Vagina (tissue), 2 donors: ENCODE data around the gene SLC3A2. TPM values are rescaled to one million over a fixed set of nuclear protein-coding genes. Genes with fewer than 3 reads are reported as not detected.

Source experiments
- DNase-seq, 2 donors: peaks; one replicate each; pipeline ENCODE4 v3.0.0-alpha.2; 2017; ENCODE audit errors: extremely low spot score in 2 of 2
- H3K27ac ChIP-seq: fragments of 200-600 bp; sonication (generic); one replicate; pipeline ENCODE4 v1.5.1; 2019
- H3K27me3 ChIP-seq: fragments of 200-600 bp; sonication (generic); one replicate; pipeline ENCODE4 v1.5.1; 2019
- H3K36me3 ChIP-seq, 2 donors: fragments of 200-600 bp; sonication (generic); one replicate each; pipeline ENCODE4 v1.5.1; 2017 to 2019
- H3K4me1 ChIP-seq: fragments of 200-600 bp; sonication (generic); one replicate; pipeline ENCODE4 v1.5.1; 2019
- H3K4me3 ChIP-seq, 2 donors: fragments of 200-600 bp; sonication (generic); 1 replicate in 1 of 2; 2 replicates in 1 of 2; pipeline ENCODE4 v1.5.1; 2016 to 2019
- H3K9me3 ChIP-seq: fragments of 200-600 bp; sonication (generic); one replicate; pipeline ENCODE4 v1.5.1; 2019
- CTCF ChIP-seq, 3 experiments: fragments of 450-650 bp in 2 of 3; fragments of 200-600 bp in 1 of 3; sonication (generic) in 1 of 3; IDR thresholded peaks; one replicate each; pipeline ENCODE4 v1.5.1; 2017 to 2019; ENCODE audit warnings: antibody characterized with exemption in 3 of 3, mild to moderate bottlenecking in 2 of 3, moderate library complexity in 2 of 3
- POLR2A ChIP-seq, 2 donors: fragments of 450-650 bp; IDR thresholded peaks; one replicate each; pipeline ENCODE4 v1.6.1; 2017; ENCODE audit warnings: antibody characterized with exemption in 2 of 2, mild to moderate bottlenecking in 2 of 2, moderate library complexity in 2 of 2
- POLR2AphosphoS5 ChIP-seq, 2 donors: sonication (generic); formaldehyde crosslinking; IDR thresholded peaks; one replicate each; pipeline ENCODE4 v1.9.0; 2017; ENCODE audit warnings: antibody characterized with exemption in 2 of 2, mild to moderate bottlenecking in 2 of 2, low read depth in 1 of 2; ENCODE audit not compliant: insufficient read depth in 1 of 2
- intact Hi-C: fragments of 100-400 bp; cut with DNase I; formaldehyde crosslinking; loops from one replicate; pipeline ENCODE4 v1.15.1; 2023
- total RNA-seq: library from RNA; depleted of rRNA; stranded (reverse); fragments of >200 nt; gene quantifications from one replicate; pipeline ENCODE4 v1.2.3, GENCODE V29; 2016

Gene SLC3A2
- total RNA-seq, 1 donor from 2014 or later = 169 TPM

GRCh38 chr11:62930157-62930556, 49.5 kb downstream of the SLC3A2 start:
- TF ChIP-seq POLR2A (IDR thresholded peaks at IDR 0.05) = no peak
- no peak for TF ChIP-seq CTCF (IDR thresholded peaks at IDR 0.05)
- no peak for TF ChIP-seq POLR2AphosphoS5 (IDR thresholded peaks at IDR 0.05; ENCODE audit: insufficient read depth in 1 of 2, low read depth in 1 of 2)

DNA sequence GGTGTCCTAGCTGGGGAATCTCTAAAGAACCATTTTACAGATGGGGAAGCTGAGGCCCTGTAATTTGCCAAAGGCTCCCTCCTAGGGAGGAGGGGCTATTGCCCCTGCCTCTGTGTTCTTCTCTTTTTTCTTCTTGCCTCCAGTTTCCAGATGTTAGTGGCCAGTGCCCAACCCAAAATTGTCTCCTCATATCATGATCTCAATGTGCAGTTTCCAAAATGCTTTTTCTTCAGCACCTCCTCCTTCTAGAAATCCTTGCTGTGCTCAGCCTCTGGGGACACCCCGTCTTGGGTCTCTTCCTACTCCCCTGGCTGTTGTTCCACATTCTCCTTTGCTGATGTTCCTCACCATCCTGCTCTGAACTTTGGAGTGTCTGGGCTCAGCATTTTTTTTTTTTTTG, 50.0 kb downstream of the SLC3A2 start:
- intact Hi-C loops = no loop called here
- peaks cover 12% of the 10 kb centered on the region for H3K27me3 ChIP-seq
- no peak for DNase-seq
- TF ChIP-seq POLR2AphosphoS5 (IDR thresholded peaks at IDR 0.05; ENCODE audit: insufficient read depth in 1 of 2, low read depth in 1 of 2) = no peak
- TF ChIP-seq POLR2A (IDR thresholded peaks at IDR 0.05) = no peak
- no peak for TF ChIP-seq CTCF (IDR thresholded peaks at IDR 0.05)
- no peaks in the 10 kb centered on the region for H3K9me3 ChIP-seq
- H3K4me1 ChIP-seq = peaks cover 13% of the 10 kb centered on the region
- no peak overlapping the region for H3K4me3 ChIP-seq
- H3K27ac ChIP-seq = no peak overlapping the region
- no peaks in the 10 kb centered on the region for H3K36me3 ChIP-seq

More at GRCh38 chr11:62930157-62930556, 49.5 kb downstream of the SLC3A2 start:
- Histone ChIP-seq H3K27me3 (peaks cover 12% of the 10 kb centered on the region), H3K36me3 (no peaks in the 10 kb centered on the region), H3K4me1 (peaks cover 17% of the 10 kb centered on the region), H3K4me3 (no peak overlapping the region), H3K27ac (no peak overlapping the region), H3K9me3 (no peaks in the 10 kb centered on the region)
- intact Hi-C loops = no loop called here
- no peak for DNase-seq

DNA sequence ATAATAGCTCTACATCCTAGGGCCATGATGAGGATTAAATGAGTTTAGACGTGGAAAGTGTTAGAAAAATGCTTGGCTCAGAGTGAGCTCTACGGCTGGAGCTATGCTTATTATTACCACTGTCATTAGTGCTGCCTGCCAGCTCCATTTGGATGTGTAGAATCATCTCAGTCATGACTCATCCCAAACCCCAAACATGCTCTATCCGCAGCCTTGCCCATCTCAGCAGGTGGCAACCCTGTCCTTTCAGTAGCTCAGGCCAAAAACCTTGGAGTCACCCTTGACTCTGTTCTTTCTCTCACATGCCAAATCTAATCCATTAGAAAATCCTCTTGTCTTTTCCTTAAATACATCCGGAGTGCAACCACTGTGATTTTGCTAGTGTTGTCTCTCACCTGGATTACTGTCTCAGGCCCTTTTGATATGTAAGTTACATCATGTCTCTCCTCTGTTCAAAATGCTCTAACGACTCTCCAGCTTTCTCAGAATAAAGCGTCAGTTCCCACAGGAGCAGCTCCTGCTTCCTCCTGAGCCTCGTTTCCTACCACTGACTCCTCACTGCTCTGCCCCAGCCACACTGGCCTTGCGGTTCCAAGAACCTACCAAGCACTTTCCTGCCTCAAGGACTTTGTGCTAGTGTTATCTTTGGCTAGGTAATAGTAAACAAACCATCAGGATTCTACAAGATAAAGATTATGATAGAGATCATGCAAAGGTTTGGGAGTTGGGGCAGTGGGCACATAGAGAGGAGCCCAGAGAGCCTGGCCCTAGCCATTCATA, 51.0 kb downstream of the SLC3A2 start:
- Histone ChIP-seq H3K36me3 (no peaks in the 10 kb centered on the region), H3K27me3 (peaks cover 5% of the 10 kb centered on the region), H3K27ac (no peak overlapping the region), H3K9me3 (no peaks in the 10 kb centered on the region), H3K4me3 (no peak overlapping the region), H3K4me1 (peaks cover 3% of the 10 kb centered on the region)
- intact Hi-C loops = no loop called here
- no peak for TF ChIP-seq POLR2A (IDR thresholded peaks at IDR 0.05)
- TF ChIP-seq CTCF (IDR thresholded peaks at IDR 0.05) = no peak
- no peak for TF ChIP-seq POLR2AphosphoS5 (IDR thresholded peaks at IDR 0.05; ENCODE audit: insufficient read depth in 1 of 2, low read depth in 1 of 2)
- DNase-seq = no peak

GRCh38 chr11:62933285-62933684, 52.6 kb downstream of the SLC3A2 start:
- Histone ChIP-seq H3K27ac (no peak overlapping the region), H3K27me3 (no peaks in the 10 kb centered on the region), H3K9me3 (no peaks in the 10 kb centered on the region), H3K4me3 (no peak overlapping the region), H3K36me3 (no peaks in the 10 kb centered on the region), H3K4me1 (no peaks in the 10 kb centered on the region)
- no peak for DNase-seq
- intact Hi-C loops = no loop called here
- TF ChIP-seq CTCF (IDR thresholded peaks at IDR 0.05) (no peak), POLR2AphosphoS5 (IDR thresholded peaks at IDR 0.05; ENCODE audit: insufficient read depth in 1 of 2, low read depth in 1 of 2) (no peak), POLR2A (IDR thresholded peaks at IDR 0.05) (no peak)

DNA sequence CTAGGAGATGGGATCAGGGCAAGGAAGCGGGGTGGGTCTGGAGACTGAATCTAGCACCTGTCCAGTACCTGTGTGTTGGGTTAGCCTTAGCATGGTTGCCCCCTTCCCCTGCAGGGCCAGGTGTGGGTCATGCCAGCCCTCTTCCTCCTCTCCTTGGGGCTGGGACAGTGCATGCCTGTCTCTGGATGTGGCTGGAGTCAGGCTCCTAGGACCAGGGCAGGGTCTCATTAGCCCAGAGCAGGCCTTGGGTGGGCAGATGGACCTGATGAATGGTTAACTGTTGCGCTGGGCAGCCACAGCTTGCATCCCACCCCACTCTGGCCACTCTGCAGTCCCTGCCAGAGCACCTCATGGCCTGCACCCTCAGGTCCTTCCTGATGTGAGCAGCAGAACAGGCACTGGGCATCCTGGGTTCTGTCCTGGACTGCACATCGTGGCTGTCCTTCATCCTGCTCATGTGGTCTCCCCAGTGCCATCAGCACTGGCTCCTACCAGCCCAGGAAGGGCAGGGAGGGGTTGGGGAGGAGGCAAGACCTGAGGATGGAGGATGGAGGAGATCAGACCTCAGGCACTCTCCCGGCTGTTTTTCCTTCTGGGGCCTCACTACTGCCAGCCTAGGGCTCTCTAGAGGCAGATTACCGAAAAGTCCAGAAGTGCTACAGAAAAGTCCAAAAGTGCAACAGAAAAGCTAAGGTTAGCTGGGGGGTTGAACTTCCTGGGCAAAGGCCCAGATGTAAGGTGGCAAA, 53.2 kb downstream of the SLC3A2 start:
- intact Hi-C loops = no loop called here
- no peak for DNase-seq
- Histone ChIP-seq H3K36me3 (no peaks in the 10 kb centered on the region), H3K27ac (no peak overlapping the region), H3K9me3 (no peaks in the 10 kb centered on the region), H3K4me1 (no peaks in the 10 kb centered on the region), H3K4me3 (no peak overlapping the region), H3K27me3 (no peaks in the 10 kb centered on the region)
- TF ChIP-seq CTCF (IDR thresholded peaks at IDR 0.05) (no peak), POLR2AphosphoS5 (IDR thresholded peaks at IDR 0.05; ENCODE audit: insufficient read depth in 1 of 2, low read depth in 1 of 2) (no peak), POLR2A (IDR thresholded peaks at IDR 0.05) (no peak)
